ENCODE results near the gene A4GALT.

DNA sequence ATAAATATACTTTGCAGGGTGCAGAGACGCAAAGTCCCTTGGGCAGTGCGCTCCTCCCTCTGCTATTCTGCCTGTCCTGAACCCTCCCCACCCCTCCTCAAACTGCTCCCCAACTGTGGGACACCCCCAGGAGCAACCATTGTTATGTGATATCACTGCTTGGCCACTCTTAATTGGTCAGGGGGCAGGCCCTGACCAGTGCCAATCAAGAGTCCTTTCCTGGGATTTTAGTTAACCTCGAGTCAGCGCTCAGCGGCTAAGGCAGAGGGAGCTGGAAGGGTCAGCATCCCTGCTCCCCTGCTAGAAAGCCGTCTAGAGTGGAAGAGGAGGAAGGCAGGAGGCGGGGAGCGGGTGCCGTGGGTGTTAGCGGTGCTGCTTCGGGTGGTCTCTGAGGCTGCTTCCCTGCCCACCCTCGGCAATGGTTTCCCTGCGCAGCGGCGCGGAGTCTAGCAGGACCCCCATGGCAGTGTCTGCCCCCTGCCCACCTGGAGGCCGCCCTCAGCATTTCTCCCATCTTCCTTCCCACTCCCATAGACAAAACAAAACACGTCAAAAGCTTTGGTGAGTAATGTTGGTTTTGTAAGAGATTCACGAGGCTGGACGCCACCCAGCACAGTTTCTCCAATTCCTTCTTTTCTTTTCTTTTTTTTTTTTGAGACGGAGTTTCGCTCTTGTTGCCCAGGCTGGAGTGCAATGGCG, 38.4 kb upstream of the A4GALT start:
- TF ChIP-seq EZH2 (IDR thresholded peaks at IDR 0.05; ENCODE audit: borderline replicate concordance, insufficient read depth, low read depth, low read length, poor library complexity, severe bottlenecking) (no peak), CTCF (IDR thresholded peaks at IDR 0.05) (no peak)
